ENCODE data around the gene CYB561D1.

Gene CYB561D1

GRCh38 chr1:109483672-109484518, 10.0 kb upstream of the CYB561D1 start, which contains the start of gene ATXN7L2 (continued):
- TF ChIP-seq ZNF211 (tag by site-specific recombination; IDR thresholded peaks at IDR 0.05; ENCODE audit: low read depth) (no peak), IKZF3 (tag by site-specific recombination; IDR thresholded peaks at IDR 0.05) (0 out of 2 replicates have a peak, but pooled peaks have one; percentile 35), ZNF24 (tag by site-specific recombination; IDR thresholded peaks at IDR 0.05) (peak; percentile 96), ZNF394 (tag by site-specific recombination; IDR thresholded peaks at IDR 0.05; ENCODE audit: borderline replicate concordance) (peak; percentile 80), GFI1B (tag by site-specific recombination; IDR thresholded peaks at IDR 0.05) (0 out of 2 replicates have a peak, but pooled peaks have one; percentile 19), HOXD13 (CRISPR knock-in tag; IDR thresholded peaks at IDR 0.05; ENCODE audit: borderline replicate concordance) (no peak; the same call in 1 of the 2 replicates), ZNF585B (tag by site-specific recombination; IDR thresholded peaks at IDR 0.05) (0 out of 2 replicates have a peak, but pooled peaks have one; percentile 22), ZNF398 (tag by site-specific recombination; IDR thresholded peaks at IDR 0.05) (peak; percentile 72), ZNF521 (tag by site-specific recombination; IDR thresholded peaks at IDR 0.05) (no peak), ZNF658 (tag by site-specific recombination; IDR thresholded peaks at IDR 0.05) (no peak), PATZ1 (tag by site-specific recombination; IDR thresholded peaks at IDR 0.05) (peak; percentile 99), REPIN1 (tag by site-specific recombination; IDR thresholded peaks at IDR 0.05; ENCODE audit: low read depth) (peak; percentile 97; the same call in 1 of the 2 replicates), ZNF624 (tag by site-specific recombination; IDR thresholded peaks at IDR 0.05) (peak; percentile 93), ZNF416 (tag by site-specific recombination; IDR thresholded peaks at IDR 0.05) (no peak; the same call in 1 of the 2 replicates), ZNF792 (tag by site-specific recombination; IDR thresholded peaks at IDR 0.05) (0 out of 2 replicates have a peak, but pooled peaks have one; percentile 64), ZNF48 (tag by site-specific recombination; IDR thresholded peaks at IDR 0.05) (no peak), KLF16 (tag by site-specific recombination; IDR thresholded peaks at IDR 0.05) (peak; percentile 99), ZNF560 (tag by site-specific recombination; IDR thresholded peaks at IDR 0.05; ENCODE audit: borderline replicate concordance) (no peak), ZBTB49 (tag by site-specific recombination; IDR thresholded peaks at IDR 0.05; ENCODE audit: low read depth) (no peak), ZNF280D (tag by site-specific recombination; IDR thresholded peaks at IDR 0.05) (peak; percentile 78; the same call in 1 of the 2 replicates), ZNF202 (tag by site-specific recombination; IDR thresholded peaks at IDR 0.05; ENCODE audit: borderline replicate concordance) (peak; percentile 63; the same call in 1 of the 2 replicates), ZNF223 (tag by site-specific recombination; IDR thresholded peaks at IDR 0.05) (no peak), ZNF704 (tag by site-specific recombination; IDR thresholded peaks at IDR 0.05) (no peak), ZNF302 (tag by site-specific recombination; IDR thresholded peaks at IDR 0.05; ENCODE audit: low read depth) (no peak), SP2 (tag by site-specific recombination; IDR thresholded peaks at IDR 0.05) (peak; percentile 44), ZNF114 (tag by site-specific recombination; IDR thresholded peaks at IDR 0.05) (no peak), ZNF311 (tag by site-specific recombination; IDR thresholded peaks at IDR 0.05; ENCODE audit: borderline replicate concordance) (no peak), ZNF132 (tag by site-specific recombination; IDR thresholded peaks at IDR 0.05; ENCODE audit: borderline replicate concordance) (no peak), ZFP41 (tag by site-specific recombination; IDR thresholded peaks at IDR 0.05; ENCODE audit: borderline replicate concordance) (no peak)

Data from HEK293 (cell line).